HG03135 (cell line): ENCODE data around the gene ARHGAP25.
A peak's percentile ranks its signal among the peaks of the same experiment; 100 is the strongest.

ENCODE experiments used
- ATAC-seq: cut with Tn5 transposase; IDR thresholded peaks from one replicate; pipeline ENCODE4 v1.9.1; 2021; ENCODE audit warnings: mild to moderate bottlenecking, moderate library complexity; ENCODE audit not compliant: unreplicated experiment

ARHGAP25 gene

DNA sequence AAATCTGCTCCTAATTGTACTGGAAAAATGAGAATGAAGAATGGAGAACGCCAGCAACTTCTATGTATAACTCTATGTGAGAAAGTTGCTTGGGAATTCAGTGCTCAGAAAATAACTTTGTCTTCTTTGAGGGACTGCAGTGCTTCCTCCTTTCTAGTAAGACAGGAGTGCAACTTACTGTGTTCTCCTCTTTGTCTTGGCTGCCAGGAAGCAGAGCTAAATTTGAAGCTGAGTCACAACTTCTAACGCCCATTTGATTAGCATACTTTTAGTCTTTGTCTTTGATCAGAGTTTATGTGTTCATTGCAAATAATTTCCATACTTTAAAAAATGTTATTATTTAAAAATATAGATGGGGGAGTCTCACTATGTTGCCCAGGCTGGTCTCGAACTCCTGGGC, 6.6 kb downstream of the ARHGAP25 start:
- no peak for ATAC-seq

DNA sequence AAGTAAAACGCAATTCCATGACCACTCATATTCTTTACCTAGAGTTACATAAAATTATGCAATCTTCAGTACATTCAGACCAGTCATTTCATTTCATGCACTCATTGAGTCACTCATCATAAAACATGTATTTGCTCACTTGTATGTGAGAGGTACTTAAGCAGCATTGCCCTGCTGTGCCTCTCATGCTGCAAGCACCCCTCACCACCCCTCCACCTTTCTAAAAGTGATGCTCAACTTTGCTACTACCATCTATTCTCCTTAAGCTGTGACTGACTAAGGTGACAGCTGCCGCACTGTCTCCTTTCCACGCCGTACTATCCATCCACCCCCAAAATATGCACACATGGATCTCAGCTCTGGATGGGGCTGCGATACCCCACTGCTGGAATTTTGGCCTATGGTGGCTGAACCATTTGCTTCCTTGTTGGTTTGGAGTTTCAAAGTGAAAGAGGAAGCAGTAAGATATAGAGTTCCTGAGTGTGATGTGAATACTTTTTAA, 7.2 kb downstream of the ARHGAP25 start:
- ATAC-seq = no peak

DNA sequence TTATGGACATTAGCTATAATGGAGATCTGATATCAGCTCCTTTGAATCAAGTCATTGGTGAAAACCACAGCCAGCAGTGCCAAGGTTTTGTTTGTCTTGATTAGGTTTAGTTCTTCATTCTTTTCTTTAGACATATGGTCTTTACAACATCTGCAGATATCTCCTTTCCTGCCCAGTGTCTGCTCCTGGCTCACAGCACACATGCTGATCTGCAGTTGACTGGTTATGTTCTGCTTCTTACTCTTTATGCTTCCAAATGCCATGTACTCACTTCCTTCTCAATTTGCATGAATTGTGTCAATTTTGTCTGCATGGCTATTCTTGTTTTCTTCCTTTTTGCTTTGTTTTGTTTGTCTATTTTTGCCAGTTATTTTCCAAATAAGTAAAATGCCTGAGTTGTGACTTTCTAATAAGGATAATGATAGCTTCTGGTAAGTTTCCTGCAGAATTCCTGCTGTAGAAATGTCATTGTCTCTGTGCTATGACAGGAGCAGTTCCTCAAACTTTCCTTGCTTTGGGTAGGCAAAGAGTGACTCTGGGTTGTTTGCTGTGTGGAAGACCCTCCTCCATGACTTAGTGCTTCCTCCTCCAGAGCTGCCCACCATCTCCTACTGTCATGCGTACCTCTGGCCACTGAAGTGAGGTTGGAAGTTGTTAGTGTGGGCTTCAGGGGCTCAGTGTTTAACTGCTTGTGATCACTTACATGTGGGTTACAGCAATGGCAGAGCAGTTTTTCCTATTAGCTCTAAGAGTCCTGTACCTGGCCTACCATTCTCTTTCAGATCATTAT, 8.2 kb downstream of the ARHGAP25 start:
- no peak for ATAC-seq

DNA sequence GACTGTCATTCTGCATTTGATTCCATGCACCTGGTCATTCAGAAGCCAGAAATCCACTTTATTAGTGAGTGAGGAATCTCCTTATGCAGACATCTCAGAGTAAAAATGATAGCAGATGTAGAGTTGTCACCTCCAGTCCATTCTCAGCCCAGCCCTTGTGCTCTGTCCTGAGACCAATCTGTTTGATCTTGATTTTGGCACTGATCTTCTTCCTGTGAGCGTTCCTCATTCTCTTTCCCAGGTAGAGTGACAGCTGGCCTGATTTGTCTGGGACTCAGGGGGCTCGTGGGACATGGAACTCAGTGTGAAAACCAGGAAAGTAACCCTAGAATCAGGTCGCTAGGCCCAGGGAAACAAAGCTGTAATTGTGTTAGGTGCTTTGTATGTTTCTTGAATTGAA, 8.9 kb downstream of the ARHGAP25 start:
- no peak for ATAC-seq

DNA sequence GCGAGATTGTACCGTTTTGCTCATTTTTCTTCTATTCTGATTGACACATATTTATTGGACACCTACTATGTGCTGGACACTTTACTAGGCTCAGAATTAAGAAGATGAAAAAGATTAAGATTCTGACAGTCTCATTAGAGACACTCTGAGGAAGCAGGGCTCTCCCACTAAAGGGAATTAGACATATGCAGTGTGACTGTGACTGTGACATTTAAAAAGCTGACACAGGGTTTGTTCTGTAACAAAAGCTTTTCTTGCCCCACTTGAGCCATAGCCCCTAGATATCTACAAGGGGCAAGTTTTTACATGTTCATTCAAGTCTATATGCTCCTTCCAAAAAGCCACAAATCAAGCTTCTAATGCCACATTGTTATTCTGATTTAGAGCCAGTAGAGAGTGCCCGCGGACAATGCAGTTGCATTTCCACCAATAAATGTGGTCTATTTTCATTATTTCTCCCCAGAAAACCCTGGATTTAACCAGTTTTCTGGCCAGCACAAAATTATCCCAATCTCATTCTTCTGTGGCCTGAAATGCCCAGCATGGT, 9.8 kb downstream of the ARHGAP25 start:
- ATAC-seq = no peak

DNA sequence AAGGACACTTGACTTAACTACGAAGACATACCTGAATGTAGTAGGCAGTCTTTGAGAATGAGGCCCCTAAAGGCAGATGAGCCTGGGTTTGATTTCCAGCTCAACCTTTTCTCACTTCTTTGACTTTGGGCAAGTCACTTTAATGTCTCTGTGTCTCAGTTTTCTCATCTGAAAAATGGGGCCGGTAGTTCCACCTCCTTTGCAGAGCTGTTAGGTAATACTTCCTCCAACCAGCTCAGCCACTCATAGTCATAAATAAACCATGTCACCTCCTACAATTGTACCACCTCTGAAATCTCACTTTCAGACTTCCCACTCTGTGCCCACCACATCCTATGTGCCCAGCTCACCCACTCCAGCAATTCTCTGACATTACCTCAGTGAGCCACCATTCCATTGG, 10.4 kb downstream of the ARHGAP25 start:
- ATAC-seq = no peak

DNA sequence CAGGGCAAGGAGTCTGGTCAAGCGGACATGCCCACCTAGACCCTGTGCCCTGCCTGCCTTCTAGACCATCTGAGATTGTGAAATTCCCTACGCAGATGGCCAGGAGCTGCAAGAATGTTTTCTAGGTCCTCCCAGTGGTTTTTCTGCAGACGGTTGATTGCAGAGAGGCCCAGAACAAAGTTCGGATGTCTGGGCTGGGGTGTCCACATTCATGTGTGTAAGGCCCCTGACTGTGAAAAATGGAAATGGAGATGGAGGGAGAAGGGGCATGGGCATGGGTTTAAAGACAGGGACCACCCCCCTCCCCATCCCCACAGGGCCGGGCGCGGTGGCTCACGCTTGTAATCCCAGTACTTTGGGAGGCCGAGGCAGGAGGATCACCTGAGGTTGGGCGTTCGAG, 11.8 kb downstream of the ARHGAP25 start:
- ATAC-seq = no peak

DNA sequence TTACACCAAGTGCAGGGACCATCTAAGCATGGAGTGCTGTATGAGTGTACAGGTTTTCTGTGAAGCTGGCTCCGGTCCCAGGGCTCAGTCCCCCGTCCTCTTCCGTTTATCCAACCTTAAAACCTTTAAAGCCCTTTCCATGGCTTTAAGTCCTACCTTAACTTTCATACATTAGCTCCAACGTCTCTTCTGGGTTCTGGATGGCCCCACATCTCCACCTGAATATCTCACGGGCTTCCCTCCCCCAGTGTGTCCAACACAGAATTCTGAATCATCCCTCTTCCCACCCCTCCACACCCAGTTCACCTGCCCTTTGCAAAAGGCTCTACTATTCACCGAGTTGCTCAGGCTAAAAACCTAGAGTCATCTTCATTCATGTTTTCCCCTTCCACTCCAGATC, 12.8 kb downstream of the ARHGAP25 start:
- ATAC-seq = no peak

DNA sequence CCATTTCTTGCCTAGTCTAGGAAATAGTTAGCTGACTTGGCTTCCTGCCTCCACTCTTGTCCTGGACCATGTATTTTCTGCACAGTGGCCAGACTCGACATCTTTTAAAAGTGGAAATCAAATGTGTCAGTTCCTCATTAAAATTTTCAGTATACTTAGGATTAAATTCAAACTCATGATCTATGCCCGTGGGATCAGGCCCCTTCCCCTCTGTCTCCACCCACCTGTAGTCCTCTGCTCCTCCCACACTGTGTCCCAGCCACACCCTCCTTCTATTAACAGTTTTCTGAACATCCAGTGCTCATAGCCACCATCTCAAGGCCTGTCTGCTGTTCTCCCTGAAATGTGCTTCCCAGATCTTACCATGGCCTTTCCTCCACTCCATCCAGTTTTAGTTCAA, 13.3 kb downstream of the ARHGAP25 start:
- ATAC-seq = no peak

DNA sequence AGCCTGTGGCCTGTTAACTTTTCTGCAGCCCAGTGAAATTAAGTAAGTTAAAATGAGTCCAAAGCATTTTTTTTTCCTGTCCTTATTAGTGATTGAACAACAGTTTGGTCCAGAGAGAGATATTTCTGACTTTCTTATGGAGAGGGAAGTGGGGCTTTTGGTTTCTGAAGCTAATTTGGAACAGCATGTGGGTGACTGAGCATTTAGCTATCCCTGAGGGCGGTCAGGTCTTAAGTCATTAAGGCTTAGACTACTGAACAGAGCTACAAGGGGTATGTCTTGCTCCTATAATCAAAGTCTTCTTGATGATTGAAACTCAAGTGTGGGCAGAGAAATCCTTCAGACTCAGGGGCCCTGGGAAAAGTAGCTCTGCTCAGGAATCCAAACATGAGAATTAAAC, 14.0 kb downstream of the ARHGAP25 start:
- no peak for ATAC-seq

DNA sequence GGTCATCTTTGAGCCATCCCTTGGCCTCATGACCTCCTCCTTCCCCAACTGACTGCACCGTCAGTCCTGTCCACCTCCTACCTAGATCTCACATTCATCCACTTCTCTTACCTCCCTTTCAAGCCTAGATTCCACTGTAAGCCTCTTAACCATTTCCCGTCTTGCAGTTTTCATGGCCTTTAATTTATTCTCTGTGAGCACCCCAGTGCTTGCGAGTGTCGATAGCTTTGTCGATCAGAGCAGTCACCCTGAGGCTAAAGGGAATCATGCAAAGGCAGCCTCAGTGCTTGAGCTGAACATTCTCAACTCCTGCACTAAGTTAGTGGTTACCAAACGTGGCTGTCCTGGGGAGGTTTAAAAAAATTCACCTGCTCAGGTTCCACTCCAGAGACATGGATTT, 14.7 kb downstream of the ARHGAP25 start:
- no peak for ATAC-seq

DNA sequence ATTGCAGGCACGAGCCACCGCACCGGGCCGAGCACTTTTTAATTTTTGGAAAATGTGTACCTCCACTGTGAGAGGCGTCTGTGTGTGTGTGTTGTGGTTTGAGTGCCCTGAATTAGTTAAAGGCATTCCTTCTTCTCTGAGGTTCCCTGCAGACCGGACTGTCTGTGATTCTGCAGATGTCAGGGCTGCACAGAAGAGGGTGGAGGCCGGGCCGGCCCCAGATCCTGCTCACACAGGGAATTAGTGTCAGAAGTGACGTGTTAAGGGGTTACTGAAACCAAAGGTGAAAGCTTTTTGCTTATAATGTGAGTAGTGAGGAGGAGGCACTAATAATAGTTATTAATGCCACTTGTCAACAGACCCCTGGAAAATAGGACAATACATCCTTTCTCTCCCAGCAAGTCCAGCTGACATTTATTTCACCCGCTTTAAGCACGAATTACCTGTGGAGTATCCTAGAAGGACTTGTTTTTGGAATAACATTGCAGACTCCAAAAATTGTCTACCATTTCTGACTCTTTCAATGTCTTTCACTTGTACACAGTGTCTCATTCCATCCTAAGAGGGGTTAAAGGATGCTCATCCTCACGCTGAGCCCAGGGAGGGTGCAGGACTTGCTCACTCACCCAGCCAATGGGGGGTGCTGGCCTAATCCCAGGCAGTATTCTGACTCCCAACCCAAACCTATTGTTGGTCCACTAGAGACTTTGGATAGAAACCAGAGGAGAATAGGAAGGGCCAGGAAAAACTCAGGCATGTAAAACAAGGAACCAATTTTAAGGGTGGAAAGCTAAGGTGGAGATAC, 16.2 kb downstream of the ARHGAP25 start:
- no peak for ATAC-seq

DNA sequence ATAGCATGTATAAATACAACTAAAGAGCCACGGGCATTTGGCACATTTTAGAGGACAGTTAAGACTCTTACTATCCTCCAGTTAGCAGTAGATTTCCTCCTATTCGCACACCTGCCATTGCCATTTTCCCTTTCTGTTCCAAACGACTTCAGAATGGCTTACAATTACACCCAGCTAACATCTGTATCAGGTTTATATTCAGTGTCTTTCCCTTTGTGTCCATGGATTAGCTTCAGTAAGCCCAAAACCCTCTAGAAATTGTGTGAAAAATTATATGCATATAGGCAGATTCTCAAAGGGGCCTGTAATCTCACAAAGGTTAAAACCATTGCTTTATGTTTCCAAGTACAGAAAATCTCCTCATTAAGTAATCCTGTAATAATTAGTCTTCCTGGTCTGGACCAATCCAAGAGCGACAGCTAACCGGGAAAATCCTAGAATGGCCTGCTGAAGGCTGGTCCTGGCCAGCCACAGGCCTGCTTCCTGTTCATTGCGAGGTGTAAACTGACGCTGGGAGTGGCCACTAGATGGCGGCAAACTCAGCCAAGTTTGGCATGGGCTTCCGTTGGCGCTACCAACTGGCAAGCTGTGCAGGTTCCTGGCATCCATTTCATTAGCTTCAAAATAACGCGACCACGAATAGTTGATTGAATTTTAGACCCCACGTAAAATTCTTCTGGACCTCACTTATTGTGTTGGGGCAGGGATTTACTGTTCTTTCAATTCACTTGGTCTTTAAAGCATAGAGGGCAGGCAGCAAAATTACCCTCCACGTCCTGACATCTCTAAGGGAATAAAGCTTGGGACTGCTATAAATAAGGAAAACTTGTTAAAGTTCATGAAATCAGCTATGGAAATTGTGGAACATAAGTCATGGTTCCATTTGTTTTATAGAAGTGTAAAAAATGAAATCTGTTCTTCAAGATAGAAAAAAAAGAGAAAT, 17.1 kb downstream of the ARHGAP25 start:
- ATAC-seq = peak; percentile 93

DNA sequence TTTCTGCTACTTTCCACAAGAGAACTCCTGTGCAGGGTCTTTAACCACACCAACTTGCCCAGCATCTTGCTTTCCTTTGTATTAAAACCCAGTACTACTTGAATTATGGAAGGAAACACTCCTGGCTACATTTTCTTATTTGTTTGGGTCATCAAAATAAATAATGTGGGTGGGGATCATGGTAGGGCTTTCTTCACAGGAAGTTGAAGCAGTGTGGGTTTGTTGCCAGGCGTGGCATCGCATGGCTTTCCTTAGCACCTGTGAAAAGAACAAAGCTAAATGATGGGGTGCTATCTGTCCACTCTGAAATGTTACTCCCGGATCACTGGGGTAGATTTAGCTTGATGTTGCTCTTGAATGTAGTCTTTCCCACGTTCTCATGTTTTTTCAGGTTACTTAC, 18.7 kb downstream of the ARHGAP25 start:
- no peak for ATAC-seq

DNA sequence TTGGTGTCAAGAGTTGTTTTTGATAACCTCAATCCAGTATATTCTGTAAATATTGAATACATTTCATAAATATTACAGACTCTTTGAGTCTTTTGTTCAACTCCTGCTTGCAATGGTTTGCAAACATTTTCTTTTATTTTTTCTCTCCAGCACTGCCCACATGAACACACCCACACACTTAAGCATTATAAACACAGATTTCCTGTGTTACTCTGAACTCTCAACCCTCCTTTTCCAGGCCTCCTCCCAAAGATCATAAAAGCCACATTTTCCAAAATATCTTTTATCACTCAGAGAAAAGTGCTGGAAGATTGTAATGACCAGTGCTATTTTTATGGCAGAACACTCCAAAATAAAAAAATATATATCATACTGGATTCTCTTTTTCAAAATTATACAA, 20.5 kb downstream of the ARHGAP25 start:
- no peak for ATAC-seq

DNA sequence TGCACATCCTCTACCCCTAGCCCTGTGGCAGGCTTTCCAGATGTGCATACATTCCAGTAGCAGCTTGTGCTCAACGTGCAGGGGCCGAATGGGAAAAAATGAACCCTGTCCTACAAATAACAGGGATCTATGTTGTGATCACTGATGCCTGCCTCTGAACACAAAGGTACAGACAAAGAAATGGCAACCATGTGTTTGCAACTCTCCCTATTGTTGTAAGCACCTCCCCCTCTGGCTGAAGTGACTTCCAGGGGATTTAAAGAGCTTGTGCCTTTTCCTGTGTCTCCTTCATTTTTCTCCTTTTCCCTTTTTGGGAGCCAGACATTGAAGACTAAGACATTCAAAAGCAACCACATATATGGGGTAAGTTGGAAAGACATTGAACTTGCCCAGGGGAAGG, 21.6 kb downstream of the ARHGAP25 start:
- ATAC-seq = no peak

DNA sequence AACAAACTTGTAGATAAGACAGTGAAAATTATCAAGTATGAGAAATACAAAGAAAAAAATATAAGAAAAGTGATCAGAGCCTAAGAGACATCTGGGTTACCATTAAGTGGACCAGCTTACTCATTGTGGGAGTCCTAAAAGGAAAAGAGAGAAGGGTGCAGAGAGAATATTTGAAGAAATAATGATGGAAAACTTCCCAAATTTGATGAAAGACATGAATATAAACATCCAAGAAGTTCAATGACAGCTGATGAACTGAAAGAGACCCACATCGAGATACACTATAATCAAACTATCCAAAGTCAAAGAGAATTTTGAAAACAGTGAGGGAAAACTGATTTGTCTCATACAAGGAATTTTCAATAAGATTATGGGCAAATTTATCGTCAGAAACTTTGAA, 22.5 kb downstream of the ARHGAP25 start:
- no peak for ATAC-seq

DNA sequence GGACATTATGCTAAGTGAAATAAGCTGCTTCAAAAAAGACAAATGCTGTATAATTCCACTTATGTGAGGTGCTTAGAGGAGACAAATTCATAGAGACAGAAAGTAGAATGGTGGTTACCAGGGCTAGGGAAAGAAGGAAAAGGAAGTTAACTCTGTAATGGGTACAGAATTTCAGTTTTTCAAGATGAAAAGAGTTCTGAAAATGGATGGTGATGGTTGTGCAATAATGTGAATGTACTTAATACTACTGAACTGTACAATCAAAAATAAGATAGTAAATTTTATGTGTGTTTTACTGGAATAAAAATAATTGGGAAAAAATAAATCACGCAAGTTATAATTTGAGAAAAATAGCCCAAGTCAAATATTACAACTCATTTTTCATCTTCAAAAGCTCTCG, 27.5 kb downstream of the ARHGAP25 start:
- no peak for ATAC-seq

DNA sequence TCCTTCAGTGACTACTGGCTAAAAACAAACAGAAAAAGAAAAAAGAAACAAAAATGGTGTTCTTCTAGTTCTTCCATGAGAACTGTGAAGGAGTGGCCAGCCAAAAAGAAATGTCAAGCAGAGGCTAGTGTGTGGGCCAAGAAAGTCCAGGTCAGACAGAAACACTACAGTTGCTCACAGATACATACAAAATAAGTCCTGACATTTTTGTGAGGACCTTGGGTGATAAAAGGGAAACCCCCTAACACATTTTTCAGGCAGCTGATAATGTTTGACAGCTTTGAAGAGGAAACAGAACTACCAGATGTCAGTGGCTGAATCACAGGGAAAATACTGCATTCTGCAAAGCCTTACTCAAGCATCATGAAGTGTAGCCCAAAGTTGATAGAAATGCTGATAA, 28.1 kb downstream of the ARHGAP25 start:
- ATAC-seq = no peak

DNA sequence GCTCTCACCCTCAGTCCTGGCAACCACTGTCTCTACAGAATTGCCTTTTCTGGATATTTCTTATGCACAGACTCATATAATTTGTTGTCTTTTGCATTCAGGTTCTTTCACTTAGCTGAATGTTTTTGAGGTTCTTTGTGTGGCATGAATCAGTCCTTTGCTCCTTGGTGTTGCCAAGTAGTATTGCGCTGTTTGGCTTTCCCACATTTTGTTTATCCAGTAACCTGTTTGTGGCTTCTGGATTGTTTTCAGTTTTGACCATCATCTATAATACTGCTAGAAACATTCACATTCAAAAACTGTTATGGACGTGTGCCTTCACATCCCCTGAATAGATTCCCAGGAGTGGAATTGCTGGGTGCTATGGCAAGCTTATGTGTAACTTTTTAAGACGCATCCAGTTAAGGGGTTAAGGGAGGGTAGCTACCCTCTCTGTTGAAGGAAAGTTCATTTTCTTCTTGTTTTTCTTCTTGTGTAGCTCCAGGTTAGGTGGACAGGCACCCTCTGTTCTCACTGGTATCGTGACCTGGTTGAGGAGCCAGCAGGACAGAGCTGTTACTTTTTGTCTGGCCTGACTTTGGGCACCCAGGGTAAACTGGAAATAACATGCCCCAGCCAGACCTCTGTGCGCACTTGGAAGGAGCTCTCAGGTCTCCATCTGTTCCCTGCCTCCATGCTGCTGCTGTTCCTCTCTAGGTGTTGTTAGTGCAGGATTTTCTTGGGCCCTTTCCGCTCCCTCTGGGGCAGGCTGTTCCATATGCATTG, 29.6 kb downstream of the ARHGAP25 start:
- ATAC-seq = no peak
